Coronary artery (tissue), 2 donors: ENCODE measurements around the gene NRDC.

Experiments
- DNase-seq: peaks from one replicate; pipeline ENCODE4 v3.0.0-alpha.2; 2017; ENCODE audit warnings: low spot score
- H3K27ac ChIP-seq, 2 donors: fragments of 200-600 bp; sonication (generic); one replicate each; pipeline ENCODE4 v1.5.1; 2016 to 2019
- H3K4me3 ChIP-seq: fragments of 200-600 bp; sonication (generic); 2 replicates; pipeline ENCODE4 v1.5.1; 2016; ENCODE audit warnings: mild to moderate bottlenecking, moderate library complexity
- TF ChIP-seq, protein P1 (sequence below): fragments of 200-600 bp; sonication (generic); IDR thresholded peaks from one replicate; pipeline ENCODE4 v1.5.1; 2019; ENCODE audit warnings: antibody characterized with exemption

NRDC gene

DNA sequence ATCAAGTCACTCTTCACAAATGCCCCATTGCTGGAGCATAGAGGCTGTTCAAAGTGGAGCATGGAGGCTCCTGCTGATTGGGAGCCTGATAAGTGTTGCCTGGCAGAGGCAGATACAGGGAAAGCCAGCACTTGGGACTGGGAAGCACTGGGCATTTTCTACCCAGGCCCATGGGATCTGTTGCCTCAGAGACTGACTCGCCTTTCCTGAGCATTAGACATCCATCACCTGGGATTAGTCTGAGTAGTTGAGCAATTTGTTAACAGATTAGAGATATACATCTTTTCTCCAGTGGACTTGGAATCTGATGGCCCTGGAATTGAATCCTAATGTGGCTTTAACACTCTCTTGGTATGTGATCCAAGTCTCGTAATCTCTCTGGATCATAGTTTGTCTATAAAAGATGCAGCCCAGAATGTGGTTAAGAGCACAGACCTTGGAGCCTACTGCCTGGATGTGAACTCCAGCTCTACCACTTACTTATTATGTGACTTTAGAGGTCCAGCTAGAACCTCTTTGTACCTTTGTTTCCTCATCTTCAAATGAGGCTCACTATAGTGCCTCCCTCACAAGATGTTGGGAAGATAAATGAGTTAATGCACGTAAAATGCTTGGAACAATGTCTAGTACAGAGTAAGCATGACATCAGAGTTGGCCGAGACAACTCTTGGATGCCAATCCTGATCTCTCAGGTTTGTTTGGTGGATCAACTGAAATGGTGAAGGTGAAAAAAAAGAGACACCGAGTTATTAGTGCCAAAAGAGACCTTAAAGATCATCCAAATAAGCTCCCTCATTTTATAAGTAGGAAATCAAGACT lies 38.3 kb upstream of the NRDC start:
- Histone ChIP-seq H3K4me3 (no peak overlapping the region), H3K27ac (no peak overlapping the region)
- no peak for DNase-seq
- TF ChIP-seq, protein P1, sequence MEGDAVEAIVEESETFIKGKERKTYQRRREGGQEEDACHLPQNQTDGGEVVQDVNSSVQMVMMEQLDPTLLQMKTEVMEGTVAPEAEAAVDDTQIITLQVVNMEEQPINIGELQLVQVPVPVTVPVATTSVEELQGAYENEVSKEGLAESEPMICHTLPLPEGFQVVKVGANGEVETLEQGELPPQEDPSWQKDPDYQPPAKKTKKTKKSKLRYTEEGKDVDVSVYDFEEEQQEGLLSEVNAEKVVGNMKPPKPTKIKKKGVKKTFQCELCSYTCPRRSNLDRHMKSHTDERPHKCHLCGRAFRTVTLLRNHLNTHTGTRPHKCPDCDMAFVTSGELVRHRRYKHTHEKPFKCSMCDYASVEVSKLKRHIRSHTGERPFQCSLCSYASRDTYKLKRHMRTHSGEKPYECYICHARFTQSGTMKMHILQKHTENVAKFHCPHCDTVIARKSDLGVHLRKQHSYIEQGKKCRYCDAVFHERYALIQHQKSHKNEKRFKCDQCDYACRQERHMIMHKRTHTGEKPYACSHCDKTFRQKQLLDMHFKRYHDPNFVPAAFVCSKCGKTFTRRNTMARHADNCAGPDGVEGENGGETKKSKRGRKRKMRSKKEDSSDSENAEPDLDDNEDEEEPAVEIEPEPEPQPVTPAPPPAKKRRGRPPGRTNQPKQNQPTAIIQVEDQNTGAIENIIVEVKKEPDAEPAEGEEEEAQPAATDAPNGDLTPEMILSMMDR: no peak

GRCh38 chr1:51915951-51916350 lies 37.4 kb upstream of the NRDC start:
- H3K4me3 ChIP-seq: no peak overlapping the region
- DNase-seq: no peak
- no peak overlapping the region for H3K27ac ChIP-seq
- TF ChIP-seq, protein P1: no peak

DNA sequence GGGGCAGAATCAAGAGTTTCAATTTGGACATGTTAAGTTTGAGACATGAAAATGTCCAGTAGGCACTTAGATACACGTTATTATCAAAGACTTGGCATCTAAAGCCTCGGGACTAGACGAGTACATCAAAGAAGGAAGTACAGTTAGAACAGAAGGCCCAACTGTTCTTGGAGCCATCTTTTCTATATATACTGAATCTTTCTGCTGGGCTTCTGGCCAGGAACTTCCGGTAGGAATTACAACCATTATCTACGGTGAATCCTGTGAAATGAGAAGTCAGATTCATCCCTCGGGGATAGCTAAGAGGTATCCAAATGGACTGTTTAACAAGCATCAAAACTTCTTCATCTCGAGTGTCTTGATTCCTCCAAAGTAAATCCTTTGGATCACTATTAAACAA lies 34.4 kb upstream of the NRDC start:
- no peak for DNase-seq

GRCh38 chr1:51910221-51911000 lies 31.9 kb upstream of the NRDC start:
- H3K4me3 ChIP-seq: no peak overlapping the region
- no peak for DNase-seq
- no peak overlapping the region for H3K27ac ChIP-seq
- TF ChIP-seq, protein P1: no peak

More for the DNA sequence above, 34.4 kb upstream of the NRDC start:
- Histone ChIP-seq H3K4me3 (no peak overlapping the region), H3K27ac (no peak overlapping the region)
- TF ChIP-seq, protein P1: no peak

DNA sequence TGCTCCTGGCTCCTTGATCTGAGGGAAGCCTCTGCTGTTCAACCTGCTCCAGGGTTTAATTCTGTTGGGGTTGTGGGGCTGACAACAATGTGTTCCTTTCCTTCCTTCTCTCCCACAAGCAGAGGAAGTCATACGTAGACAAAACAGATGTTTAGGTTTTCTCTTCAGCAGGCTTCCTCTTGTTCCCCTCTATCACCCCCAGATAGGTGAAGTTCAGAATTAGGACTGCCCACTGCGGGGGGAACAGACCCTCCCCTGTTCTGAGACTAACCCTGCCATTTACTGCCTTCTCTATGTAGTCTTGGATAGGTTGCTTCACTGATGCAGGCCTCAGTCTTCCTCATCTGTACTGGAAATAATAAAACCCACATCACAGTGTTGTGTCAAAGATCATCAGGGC lies 30.0 kb upstream of the NRDC start:
- Histone ChIP-seq H3K4me3 (no peak overlapping the region), H3K27ac (no peak overlapping the region)
- no peak for DNase-seq
- TF ChIP-seq, protein P1: no peak

- TF ChIP-seq, protein P1: no peak
- Histone ChIP-seq H3K27ac (no peak overlapping the region), H3K4me3 (no peak overlapping the region)
- DNase-seq: no peak
Observed at GRCh38 chr1:51907079-51907702, 28.7 kb upstream of the NRDC start.
